ENCODE measurements around the gene SHANK3. TPM values are rescaled to one million over a fixed set of nuclear protein-coding genes. Genes with fewer than 3 reads are reported as not detected.

Gene SHANK3
- total and polyA plus RNA-seq, 2 of the 8 experiments (the other 6 are each of a cell fraction or from before 2014, with no cell fraction given): 1.5 to 6.0 TPM

- H4K91ac ChIP-seq (replicated peaks; ENCODE audit: insufficient read length, low read length): no peak overlapping the region
- CTCF ChIA-PET (ENCODE audit: partially characterized antibody): interaction anchor here (1.1 to 1.5 kb wide), 7 partner anchors 16 to 37 kb away, joined by 3 to 9 read pairs (median 4); no protein-coding TSS in a partner anchor
Observed at GRCh38 chr22:50670513-50670912, 2.1 kb upstream of the SHANK3 start.

More at GRCh38 chr22:50670513-50670912, 2.1 kb upstream of the SHANK3 start:
- no peak overlapping the region for H3K9ac ChIP-seq (replicated peaks in 1 of 4; ENCODE audit: extremely low read depth in 1 of 4, low read depth in 3 of 4, low read length in 3 of 4)
- no peak overlapping the region for H2BK5ac ChIP-seq (ENCODE audit: low read depth, low read length)
- H2AFZ ChIP-seq (ENCODE audit: low read length): no peak overlapping the region
- no peak overlapping the region for H4K8ac ChIP-seq (ENCODE audit: extremely low read depth, insufficient read depth, low read length)
- no peak overlapping the region for H2BK120ac ChIP-seq (replicated peaks; ENCODE audit: low read depth, low read length)
- TF ChIP-seq USF2 (IDR thresholded peaks at IDR 0.05; ENCODE audit: low read length) (no peak), POLR2A (IDR thresholded peaks at IDR 0.05; ENCODE audit: control extremely low read depth in 1 of 2, low read depth in 2 of 2, low read length in 2 of 2) (no peak), BCL11A (IDR thresholded peaks at IDR 0.05; ENCODE audit: low read depth in 2 of 2, low read length in 2 of 2) (no peak)
- no peak overlapping the region for H2BK20ac ChIP-seq (ENCODE audit: low read length)
- no peaks in the 10 kb centered on the region for H3K36me3 ChIP-seq (ENCODE audit: control insufficient read depth in 2 of 4, insufficient read depth in 4 of 4, low read length in 3 of 4)
- H3K23me2 ChIP-seq (ENCODE audit: low read depth, low read length): peaks cover 11% of the 10 kb centered on the region
- peaks cover 0 to 14% (median 8%) of the 10 kb centered on the region in 4 experiments; a peak in 6 of 7 replicates for H3K4me1 ChIP-seq (replicated peaks in 1 of 4; ENCODE audit: control insufficient read depth in 3 of 4, insufficient read depth in 4 of 4, low read length in 3 of 4)
- no peak overlapping the region for H4K5ac ChIP-seq (ENCODE audit: insufficient read length, low read depth, low read length)
- H3K4ac ChIP-seq (replicated peaks; ENCODE audit: insufficient read length, low read depth, low read length): no peak overlapping the region
- H3K4me2 ChIP-seq (ENCODE audit: insufficient read depth in 1 of 2, low read depth in 2 of 2, low read length in 2 of 2): no peak overlapping the region
- H3K4me3 ChIP-seq (ENCODE audit: extremely low read depth in 1 of 4, insufficient read depth in 2 of 4, low read depth in 3 of 4, low read length in 4 of 4): no peak overlapping the region
- no peak overlapping the region for H3K23ac ChIP-seq (ENCODE audit: insufficient read length)
- no peak overlapping the region for H3K27ac ChIP-seq (ENCODE audit: low read depth, low read length)
- H3K79me1 ChIP-seq (ENCODE audit: low read depth, low read length): peaks cover 3% of the 10 kb centered on the region; the same call in 1 of the 2 replicates
- H3K18ac ChIP-seq (ENCODE audit: extremely low read depth, low read length): no peak overlapping the region; the same call in 1 of the 2 replicates
- no peak overlapping the region for H2AK5ac ChIP-seq (ENCODE audit: low read depth, low read length)
- 0 out of 2 replicates have a peak overlapping the region, but pooled peaks have one; percentile 72 for H2BK15ac ChIP-seq (ENCODE audit: low read length)
- H3K27me3 ChIP-seq (replicated peaks in 1 of 4; ENCODE audit: control insufficient read depth in 3 of 4, extremely low read depth in 1 of 4, insufficient read depth in 3 of 4, low read length in 3 of 4): peaks cover under 1 to 14% (median 10%) of the 10 kb centered on the region in 4 experiments; a peak in 6 of 7 replicates
- H2BK12ac ChIP-seq (ENCODE audit: low read depth, low read length): 0 out of 2 replicates have a peak overlapping the region, but pooled peaks have one; percentile 27
- POLR2A ChIA-PET (ENCODE audit: partially characterized antibody): interaction anchor here (1.5 kb wide), 1 partner anchor 29 kb away, joined by 4 read pairs; no protein-coding TSS in a partner anchor
- no peak for DNase-seq (ENCODE audit: low read depth in 1 of 2, low spot score in 2 of 2)
- H3K9me3 ChIP-seq (ENCODE audit: insufficient read depth in 2 of 2, low read depth in 1 of 2, low read length in 1 of 2): no peaks in the 10 kb centered on the region
- peaks cover 4% of the 10 kb centered on the region in 2 experiments for H4K20me1 ChIP-seq (replicated peaks in 1 of 2; ENCODE audit: control insufficient read depth in 1 of 2, insufficient read depth in 2 of 2, low read length in 2 of 2)
- H3K79me2 ChIP-seq (ENCODE audit: control insufficient read depth in 1 of 2, insufficient read depth in 2 of 2, low read length in 2 of 2): peaks cover 0 to 2% of the 10 kb centered on the region in 2 experiments; a peak in 1 of 4 replicates
- H3K56ac ChIP-seq (replicated peaks; ENCODE audit: insufficient read length, low read depth, low read length): no peak overlapping the region
- 75% methylated on average over 4 of the region's 4 CpGs; no CpG with 5 or more reads in 1 of the 2 experiments for WGBS, 2 experiments (ENCODE audit: extremely low coverage in 1 of 2, insufficient coverage in 1 of 2, insufficient read length in 1 of 2, insufficient replicate concordance in 2 of 2, low coverage in 1 of 2, low lambda C conversion rate in 2 of 2, missing lambda C conversion rate in 1 of 2)
- no peak overlapping the region for H3K14ac ChIP-seq (ENCODE audit: insufficient read length)
- FAIRE-seq: no peak
